Spleen (tissue), 7 donors: ENCODE measurements around the gene CCDC78.

Experiments used
- POLR2A ChIP-seq, 3 donors: fragments of 450-650 bp; IDR thresholded peaks; one replicate each; pipeline ENCODE4 v1.5.1; 2017; ENCODE audit warnings: antibody characterized with exemption in 3 of 3, mild to moderate bottlenecking in 1 of 3
- POLR2AphosphoS5 ChIP-seq, 3 donors: sonication (generic); formaldehyde crosslinking; IDR thresholded peaks; one replicate each; pipeline ENCODE4 v1.5.1; 2017; ENCODE audit warnings: antibody characterized with exemption in 3 of 3
- TF ChIP-seq, protein P1 (sequence below), 11 experiments: fragments of 200-600 bp in 7 of 11; fragments of 450-650 bp in 4 of 11; sonication (generic) in 4 of 11; IDR thresholded peaks in 8 of 11; conservative IDR thresholded peaks in 3 of 11; 1 replicate in 7 of 11; 2 replicates in 4 of 11; pipeline versions ENCODE4 v1.4.0 to v1.8.0; 2016 to 2021; ENCODE audit warnings: antibody characterized with exemption in 11 of 11, inconsistent platforms in 4 of 11, mild to moderate bottlenecking in 1 of 11
- donor health status: DM: no; HTN: no; CAD: no; lungs with moderate emphysema.
- donor health status: DM: no; HTN: no; CAD: no.
- donor health status: DM: no; HTN: no; CAD: no.

DNA sequence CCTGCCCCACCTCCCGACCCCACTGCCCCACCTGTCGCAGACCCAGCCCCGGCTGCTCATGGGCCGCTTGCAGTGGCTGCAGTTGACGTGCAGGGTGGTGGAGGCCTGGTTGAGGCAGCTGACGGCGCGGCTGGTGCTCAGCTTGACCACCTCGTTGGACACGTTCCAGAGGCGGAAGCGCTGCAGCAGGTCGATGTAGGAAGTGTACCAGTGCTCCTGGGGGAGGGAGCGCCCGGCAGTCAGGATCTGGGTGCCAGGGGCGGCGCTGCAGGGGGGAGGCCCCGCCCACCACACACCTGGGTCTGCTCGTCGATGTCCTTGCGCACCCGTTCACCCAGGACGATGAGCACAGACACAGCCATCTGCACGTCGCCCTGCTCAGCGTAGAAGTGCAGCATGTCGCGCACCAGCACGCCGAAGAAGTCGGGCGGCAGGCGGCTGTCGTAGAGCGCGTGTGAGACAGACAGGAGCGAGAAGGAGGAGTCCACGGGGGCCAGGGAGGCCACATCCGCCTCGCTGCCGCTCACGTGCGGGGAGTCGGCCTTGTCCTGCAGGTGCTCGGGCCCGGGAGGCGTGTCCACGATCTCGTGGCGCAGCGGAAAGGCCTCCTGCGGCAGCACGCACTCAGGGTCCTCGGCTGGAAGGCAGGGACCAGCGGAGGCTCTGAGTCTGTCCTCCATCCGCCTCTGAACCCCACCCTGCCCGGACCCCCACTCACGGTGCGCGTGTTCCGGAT lies 41.1 kb downstream of the CCDC78 start:
- TF ChIP-seq POLR2A (IDR thresholded peaks at IDR 0.05) (no peak), POLR2AphosphoS5 (IDR thresholded peaks at IDR 0.05) (peak in 2 of 3 donors; percentile 12 to 36)
- TF ChIP-seq, protein P1, sequence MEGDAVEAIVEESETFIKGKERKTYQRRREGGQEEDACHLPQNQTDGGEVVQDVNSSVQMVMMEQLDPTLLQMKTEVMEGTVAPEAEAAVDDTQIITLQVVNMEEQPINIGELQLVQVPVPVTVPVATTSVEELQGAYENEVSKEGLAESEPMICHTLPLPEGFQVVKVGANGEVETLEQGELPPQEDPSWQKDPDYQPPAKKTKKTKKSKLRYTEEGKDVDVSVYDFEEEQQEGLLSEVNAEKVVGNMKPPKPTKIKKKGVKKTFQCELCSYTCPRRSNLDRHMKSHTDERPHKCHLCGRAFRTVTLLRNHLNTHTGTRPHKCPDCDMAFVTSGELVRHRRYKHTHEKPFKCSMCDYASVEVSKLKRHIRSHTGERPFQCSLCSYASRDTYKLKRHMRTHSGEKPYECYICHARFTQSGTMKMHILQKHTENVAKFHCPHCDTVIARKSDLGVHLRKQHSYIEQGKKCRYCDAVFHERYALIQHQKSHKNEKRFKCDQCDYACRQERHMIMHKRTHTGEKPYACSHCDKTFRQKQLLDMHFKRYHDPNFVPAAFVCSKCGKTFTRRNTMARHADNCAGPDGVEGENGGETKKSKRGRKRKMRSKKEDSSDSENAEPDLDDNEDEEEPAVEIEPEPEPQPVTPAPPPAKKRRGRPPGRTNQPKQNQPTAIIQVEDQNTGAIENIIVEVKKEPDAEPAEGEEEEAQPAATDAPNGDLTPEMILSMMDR (IDR thresholded peaks at IDR 0.05 in 8 of 11, conservative IDR thresholded peaks at IDR 0.05 in 3 of 11) = no peak
